Skin of body (tissue), 2 donors: ENCODE results near the gene CDON. TPM values are rescaled to one million over a fixed set of nuclear protein-coding genes. Genes with fewer than 3 reads are reported as not detected.

Source experiments
- DNase-seq: peaks from one replicate; lab custom pipeline; 2025; lab: John Stamatoyannopoulos, UW
- total RNA-seq: library from RNA; depleted of rRNA; stranded (reverse); fragments of >200 nt; gene quantifications from one replicate; pipeline ENCODE4 v1.2.3, GENCODE V29; 2014

The CDON gene
- total RNA-seq, 1 donor from 2014 or later, result 71.8 TPM

DNA sequence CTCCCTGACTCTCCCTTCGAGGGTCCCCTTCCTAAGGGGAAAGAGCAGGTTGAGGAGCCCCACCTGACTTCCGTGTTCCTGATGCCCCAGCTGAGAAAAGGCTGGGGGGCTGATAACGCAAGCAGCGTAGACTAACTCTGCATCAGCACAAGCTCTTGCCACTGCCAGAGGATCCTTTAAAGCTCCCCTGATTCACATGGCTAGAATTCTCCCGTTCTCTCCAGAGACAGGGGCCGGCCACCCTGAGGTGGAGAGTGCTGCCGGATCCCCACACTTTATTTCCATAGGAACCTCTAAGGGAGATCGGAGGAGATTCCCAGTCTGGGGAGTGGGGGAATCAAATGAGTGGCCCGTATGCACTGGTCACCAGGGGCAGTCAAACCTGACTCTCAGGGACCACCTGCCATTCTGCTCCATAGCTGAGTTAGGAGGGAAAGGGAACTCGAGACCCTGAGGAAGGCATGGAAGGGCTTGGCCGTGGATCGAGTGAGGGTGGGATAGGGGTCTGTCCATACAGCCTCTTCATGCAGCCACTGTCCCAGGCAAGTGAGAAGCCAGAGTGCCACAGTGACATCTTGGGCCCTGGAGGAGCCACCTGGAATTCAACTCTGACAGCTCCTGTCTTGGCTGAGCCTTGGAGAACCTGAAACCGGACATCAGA, 118.2 kb downstream of the CDON start:
- DNase-seq, result no peak

DNA sequence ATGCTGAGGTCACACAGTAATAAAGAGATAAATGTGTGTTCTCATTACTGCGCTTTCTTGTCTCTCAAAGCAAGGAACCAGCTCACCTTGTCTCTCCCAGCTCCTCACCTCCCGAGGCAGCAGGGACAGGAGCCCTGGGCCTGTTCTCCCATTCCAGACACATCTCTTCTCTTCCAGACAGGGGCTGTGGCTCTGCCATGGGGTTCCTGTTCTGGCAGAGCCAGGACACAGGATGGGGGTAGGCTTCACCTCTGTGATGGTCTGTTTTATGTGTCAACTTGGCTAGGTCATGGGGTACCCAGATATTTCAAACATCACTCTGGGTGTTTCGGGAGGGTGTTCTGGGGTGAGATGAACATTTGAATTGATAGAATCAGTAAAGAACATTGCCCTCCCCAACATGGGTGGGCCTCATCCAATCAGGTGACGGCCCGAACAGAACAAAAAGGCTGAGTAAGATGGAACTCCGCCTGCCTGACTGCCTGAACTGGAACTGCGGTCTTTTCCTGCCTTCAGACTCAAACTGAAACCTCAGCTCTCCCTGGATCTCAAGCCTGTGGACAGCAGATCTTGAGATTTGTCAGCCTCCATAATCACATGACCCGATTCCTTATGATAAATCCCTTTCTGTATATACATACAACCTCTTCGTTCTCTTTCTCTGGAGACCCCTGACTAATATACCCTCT, 118.9 kb downstream of the CDON start:
- DNase-seq, result no peak

DNA sequence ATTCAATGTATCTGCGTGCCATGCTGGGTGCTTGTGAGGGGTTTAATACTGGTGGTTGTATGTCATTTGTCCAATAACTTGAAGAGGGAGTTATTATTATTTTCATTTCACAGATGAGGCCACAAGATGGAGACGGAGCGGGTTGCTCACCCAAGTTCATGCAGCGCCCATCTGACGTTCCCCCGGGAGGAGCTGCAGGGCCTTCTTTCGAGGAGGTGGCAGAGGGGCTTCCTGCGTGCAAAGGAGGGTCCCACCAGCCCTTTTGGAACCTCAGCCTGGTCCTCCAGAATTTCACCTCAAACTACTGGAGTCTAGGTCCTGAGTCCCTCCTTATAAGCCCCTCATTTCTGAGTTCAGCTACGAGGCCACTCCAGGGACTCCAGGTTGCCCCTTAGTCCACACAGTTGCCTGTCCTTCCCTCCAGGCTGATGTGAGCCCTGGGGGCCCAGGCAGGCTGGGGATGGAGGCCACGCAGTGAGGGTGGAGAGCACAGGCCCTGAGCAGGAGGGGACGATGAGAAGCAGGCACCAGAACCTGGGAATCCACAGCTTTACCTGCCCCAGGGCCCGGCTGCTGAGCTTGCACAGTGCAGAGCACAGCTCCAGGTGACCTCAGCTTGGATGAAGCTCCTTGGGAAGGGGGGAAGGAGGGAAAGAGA, 119.8 kb downstream of the CDON start:
- no peak for DNase-seq

DNA sequence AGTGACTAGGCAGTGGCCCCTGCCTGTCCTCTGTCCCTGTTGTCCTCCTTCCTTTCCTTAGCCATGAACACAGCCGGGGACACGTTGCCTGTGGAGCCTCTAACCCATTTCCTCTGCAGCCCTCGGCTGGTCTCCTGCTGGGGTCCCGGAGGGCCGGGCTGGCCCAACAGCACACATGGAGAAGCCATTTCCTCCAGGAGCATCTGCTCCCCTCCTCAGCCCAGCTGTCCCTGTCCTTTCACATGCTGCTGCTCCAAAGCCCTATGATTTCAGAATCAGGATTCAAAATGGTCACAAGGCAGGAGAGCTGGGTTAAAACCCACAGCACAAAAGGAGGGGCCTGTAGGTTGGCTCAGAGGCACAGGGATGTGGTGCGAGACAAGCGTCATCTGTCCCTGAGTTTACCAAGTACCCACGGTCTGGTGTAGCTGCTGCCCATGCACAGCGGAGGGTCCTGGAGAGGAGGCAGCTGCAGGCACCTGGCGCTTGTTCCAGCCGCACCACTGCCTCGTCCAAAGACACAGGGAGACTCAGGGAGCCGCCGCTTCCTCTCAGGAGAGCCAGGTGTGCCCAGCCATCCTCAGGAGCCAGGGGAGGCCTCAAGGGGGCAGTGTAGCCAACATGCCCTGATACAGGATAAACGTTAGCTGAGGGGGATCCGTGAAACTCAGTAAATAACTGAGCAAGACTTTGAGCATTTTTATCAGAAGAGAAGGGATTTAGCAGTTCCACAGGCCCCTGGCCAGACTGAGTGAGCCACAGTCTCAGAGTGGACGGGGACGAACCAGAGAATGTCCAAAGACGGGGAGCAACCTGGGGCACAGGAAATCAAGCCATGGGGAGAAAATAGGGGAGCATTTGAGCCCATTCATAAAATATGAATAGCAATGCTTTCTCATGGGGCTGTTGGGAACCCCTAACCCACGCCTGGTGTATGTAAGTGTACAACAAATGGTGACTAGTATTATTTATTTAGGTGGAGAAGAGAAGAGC, 120.8 kb downstream of the CDON start:
- DNase-seq, result no peak

DNA sequence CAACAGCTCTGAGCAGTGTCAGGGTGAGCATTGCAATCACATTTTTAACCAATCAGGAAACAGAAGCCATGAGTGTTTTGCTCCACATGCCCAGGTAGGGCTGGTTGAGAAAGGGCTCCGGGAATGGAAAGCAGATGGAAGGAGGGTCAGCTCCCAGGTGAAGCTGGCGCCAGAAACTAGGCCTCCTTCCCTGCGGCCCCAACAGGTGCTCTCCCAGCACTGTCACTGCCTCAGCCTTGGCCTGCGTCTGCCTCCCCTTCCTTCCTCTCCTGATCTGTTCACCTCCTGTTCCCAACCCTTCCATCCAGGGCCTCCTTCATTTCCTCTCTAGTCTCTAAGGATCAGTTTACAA, 121.4 kb downstream of the CDON start:
- DNase-seq, result no peak

DNA sequence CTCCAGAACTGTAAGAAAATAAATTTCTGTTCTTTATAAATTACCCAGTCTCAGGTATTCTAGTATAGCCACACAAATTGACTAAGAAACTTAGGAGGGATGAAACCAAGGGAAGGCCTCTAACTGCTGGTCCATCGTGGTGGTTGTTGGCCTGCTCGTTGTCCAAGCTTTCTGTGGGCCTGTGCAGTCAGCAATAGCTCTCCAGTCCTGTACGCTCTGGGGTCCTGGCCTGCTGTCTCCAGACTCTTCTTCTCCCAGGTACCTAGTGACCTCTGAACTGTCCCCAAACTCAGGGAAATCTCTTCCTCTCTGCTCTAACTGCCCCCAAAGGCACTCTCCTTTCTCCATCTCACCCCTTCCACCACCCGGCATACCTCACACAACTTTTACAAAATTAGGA, 122.5 kb downstream of the CDON start:
- DNase-seq, result no peak

DNA sequence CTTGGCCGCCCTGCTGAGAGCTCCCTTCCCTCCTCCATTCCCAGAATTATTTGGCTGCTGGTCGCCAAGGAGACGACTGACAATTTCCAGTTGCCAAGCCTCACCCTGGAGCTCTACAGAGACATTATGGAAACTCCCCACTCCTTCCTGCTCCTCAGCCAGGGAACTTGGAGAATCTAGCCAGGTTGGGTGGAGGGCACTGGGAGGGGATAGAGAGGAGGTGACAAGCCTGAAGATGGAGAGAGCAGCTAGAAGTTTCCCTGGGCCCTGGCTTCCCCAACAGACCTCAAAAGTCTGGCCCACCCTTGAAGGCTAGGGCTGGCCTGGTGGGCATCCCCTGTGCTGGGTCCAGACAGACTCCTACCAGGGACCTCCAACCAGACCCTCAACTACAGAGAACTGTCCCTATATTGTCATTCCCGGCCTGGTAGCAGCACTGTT, 123.6 kb downstream of the CDON start:
- peak; percentile 35 for DNase-seq

DNA sequence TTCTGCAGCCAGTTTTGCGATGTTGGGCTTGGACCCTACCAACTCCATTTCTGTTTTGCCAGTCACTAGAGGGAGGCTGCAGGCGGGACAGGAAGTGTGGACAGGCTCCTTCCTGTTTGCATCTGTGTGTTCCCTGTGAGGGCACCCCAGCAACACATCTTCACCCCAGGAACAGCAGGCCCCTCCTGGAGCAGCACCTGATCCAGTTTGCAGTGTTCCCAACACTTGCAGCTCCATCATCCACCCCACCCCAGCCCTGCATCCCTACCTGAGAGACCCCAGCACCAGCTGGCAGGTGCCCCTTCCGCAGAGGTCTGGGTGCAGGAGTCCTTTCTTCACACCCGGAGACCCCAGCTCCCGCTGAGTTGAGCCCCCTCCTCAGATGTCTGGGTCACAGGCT, 124.2 kb downstream of the CDON start:
- no peak for DNase-seq

DNA sequence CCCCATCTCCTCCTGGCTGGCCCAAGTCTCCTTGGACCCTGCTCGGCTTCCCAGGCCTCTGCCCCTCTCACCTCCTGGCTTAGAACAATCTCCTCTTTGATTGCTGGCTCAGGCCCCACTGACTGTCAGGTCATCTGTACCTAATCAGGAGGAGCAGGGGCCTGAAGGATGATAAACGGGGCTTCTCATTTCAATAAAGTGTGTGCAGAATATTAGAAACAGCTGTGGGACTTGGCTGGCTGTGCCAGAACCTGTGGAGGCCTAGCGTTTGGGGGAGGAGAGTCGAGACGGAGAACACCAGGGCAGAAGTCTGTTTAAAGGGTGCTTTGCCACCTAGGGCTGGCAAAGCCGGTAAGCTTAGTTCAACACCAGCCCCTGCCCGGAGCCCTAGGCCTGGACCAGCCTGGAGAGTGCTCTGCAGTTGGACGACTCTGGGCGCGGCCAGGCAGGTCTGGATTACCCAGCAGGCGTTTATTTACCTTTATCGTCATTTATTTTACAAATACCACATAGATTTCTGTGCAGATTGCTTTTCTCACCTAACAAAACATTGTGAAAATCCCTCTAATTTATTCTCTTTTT, 127.0 kb downstream of the CDON start:
- DNase-seq, result peak; percentile 55

DNA sequence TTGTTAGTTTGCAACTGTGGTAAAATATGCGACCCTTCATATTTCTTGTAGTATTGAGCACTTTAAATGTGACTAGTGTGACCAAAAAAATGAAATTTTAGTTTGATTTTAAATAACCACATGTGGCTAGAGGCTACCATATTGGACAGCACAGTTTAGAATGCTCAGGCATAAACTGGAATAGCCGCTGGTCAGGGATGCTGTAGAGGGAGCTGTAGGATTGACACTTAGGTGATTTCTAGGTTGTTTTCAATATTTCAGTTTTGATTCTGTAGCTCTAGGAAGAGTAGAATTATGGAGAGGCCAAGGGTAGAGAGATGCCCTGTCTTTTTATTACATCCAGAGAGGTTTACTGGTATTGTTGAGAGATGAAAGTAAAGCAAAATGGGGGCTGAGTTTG, 127.6 kb downstream of the CDON start:
- DNase-seq, result no peak

DNA sequence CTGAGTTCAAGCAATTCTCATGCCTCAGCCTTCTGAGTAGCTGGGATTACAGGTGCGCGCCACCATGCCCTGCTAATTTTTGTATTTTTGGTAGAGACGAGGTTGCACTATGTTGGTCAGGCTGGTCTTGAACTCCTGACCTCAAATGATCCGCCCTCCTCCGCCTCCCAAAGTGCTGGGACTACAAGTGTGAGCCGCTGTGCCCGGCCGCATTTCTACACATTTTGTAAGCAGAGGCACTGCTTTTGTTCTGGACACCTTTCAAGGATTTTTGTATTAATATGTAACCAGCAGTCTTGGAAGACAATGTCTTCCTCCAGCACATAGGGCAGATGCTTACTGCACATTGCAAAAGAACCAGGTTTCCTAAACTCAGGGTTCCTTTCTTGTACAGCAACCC, 128.2 kb downstream of the CDON start:
- no peak for DNase-seq

DNA sequence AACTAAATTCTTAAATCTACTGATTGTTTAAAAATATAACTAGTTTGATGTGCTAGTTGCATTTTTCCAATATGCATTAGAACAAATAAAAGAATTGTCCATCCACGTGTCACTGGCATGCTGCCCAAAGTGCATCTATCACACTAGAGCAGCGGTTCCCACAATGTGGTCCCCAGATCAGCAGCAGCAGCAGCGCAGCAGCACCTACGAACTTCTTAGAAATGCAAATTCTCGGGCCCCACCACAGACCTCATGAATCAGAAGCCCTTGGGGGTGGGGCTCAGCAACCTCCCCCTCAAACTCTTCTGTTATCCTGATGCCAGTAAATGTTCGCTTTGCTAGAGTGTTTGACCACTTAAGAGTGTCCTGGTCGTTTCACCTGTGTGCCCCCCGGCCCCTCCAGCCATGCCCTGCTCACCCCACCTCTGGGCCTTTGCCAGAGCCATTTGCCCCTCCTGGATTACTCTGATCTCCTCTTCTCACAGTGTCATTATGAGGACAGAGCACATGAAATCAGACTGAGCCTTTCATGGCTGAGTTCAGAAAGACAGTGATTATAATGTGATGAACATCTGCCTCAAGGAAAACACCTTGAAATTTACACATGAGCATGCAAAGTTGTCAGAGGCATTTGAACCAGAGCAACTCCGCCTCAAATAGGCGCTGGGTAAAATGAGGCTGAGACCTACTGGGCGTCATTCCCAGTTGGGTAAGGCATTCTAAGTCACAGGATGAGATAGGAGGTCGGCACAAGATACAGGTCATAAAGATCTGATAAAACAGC, 129.4 kb downstream of the CDON start:
- no peak for DNase-seq

DNA sequence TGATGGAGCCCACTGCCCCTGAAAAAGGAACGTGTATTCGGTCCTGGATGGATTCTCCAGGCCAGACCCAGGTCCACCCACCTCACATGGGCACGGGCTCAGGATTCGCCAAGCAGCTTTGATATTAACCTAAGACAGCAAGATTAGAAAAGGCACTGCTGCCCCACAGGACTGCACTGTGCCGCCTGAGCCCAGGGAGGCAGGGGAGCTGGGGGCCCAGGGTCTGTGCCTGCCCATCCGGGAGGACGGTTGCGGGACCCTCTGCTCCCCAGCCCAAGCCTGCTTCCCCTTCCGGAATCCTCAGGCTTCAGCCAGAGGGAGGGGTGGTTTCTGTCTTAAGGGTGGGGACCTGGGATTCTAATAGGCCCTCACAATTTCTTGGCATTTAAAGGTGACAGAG, 130.4 kb downstream of the CDON start:
- no peak for DNase-seq

DNA sequence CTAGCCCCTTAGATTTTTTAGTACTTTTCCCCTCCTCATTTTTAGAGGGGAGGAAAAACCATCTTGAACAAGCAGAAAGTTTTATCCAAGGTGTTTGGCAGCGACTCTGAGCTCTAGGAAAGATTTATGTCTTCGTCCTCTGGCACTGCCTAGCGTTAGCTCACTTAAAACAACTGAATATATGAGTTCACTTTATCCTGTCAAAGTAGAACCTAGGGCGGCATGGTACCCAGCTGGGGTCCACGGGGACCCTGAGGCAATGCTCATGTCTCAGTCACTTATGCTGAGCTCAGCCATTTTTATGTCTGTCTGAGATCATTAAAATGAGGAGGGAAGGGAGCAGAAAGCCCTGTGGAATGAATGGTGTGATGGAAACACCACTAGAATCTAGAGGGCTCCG, 131.0 kb downstream of the CDON start:
- DNase-seq, result no peak

DNA sequence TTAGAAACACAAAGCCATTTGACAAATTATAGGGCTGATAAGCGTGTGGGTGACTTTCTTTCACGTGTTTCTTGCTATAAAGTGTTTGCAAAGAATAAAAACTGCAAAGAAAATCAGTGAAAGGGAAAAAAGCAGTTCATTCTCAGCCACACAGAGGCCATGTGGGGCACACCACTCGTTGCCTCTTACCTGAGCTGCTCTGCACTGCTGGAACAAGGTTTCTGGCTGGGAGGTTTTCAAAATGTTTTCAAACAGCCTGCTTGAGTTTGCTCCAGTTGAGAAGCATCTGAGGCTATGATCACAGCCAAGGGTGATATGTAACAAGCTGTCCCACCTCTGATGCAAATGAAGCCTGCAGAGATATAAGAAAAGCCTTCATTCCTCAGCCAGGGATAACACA, 131.6 kb downstream of the CDON start:
- DNase-seq, result no peak

DNA sequence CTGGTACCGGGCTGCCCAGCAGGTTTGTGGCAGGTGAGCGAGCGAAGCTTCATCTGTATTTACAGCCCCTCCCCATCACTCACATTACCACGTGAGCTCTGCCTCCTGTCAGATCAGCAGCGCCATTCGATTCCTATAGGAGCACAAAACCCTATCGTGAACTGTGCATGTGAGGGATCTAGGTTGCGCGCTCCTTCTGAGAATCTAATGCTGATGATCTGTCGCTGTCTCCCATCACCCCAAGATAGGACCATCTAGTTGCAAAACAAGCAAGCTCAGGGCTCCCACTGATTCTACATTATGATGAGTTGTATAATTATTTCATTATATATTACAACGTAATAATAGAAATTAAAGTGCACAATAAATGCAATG, 132.6 kb downstream of the CDON start:
- no peak for DNase-seq

DNA sequence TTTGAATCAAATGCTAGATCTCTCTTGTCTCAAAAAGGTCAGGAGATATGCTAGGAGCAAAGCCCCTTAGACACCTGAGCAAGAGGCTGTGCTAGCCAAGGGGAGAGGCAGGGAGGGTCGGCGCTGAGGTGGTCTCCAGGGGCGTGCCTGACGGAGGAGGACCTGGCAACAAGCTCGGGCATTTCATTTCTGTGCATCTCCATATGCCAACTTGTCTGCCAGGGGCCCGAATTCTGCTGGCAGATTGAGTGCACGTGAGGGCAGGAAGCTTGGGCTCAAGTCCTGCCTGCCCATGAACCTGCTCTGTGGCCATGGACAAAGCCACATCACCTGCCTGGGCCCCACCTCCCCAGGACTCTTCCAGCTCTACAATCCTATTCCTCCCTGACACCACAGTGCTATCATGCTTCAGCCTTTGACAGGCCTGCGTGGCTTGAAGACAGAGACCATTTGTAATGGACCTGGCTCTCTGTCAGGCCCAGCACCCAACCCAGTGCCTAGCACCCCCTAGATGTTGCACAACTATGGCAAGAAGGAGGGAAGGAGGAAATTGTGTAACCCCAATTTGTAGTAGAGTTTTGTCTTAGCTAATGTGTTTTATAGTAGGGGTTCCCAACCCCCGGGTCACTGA, 133.1 kb downstream of the CDON start:
- no peak for DNase-seq

DNA sequence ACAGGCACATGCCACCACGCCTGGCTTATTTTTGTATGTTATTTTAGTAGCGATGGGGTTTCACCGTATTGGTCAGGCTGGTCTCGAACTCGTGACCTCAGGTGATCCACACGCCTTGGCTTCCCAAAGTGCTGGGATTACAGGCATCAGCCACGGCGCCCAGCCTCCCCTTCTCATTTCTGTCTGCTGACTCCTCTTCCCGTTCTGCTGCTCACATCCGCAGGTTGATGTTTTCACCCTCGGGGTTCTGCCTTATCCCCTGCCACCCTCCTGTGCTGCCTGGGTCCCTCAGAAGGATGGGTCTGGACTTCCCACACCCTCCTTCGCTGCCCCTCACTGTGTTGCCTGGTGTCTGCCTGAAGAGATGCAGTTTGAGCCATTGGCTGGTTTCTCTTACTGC, 136.0 kb downstream of the CDON start:
- DNase-seq, result no peak

DNA sequence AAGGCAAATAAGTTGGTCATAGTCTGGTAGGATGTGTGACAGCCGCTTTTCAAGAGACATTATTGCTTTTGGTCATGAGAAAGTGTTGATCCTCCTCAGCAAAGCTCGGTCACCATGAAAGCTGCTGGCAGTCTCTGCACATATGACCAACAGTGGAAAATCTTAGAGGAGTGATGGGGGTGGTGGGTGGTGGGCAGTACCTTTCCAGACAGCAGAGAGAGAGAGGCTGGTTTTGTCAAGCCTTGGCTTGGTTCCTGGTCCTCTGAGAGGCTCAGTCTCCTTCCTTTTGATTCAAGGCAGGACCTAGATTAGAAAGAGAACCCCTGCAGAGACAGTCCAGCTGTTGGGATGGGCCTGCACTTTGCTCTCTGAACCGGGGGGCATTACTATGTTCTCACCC, 136.9 kb downstream of the CDON start:
- no peak for DNase-seq

DNA sequence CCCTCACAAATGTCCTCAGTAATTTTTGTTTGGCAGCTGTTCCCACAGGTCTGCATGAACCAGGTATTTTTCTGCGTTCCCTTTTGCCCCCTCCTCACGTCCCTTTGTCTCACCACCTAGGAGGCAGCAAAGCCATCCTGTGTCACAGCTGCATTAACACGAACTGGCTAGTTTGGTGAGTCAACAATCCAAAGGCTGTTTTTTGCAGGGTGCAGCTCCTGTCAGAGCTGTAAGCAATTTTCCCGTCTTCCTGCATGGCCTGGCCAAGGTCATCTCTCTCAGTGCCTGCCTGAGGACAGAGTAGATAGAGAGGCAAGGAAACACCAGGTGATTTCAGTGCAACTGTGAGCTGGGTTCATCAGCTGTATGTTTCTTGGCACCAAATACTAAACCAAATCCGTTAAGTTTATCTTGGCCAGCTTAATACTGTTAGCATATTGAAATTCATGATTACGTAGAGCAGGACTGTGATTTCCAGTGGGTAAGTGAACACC, 137.4 kb downstream of the CDON start:
- no peak for DNase-seq
